Retinal pigment epithelial cell (primary cell): Measurements from ENCODE around the gene CLNS1A.
A peak's percentile ranks its signal among the peaks of the same experiment; 100 is the strongest.

ENCODE experiments used
- DNase-seq: peaks from one replicate; pipeline ENCODE4 v3.0.0-alpha.2; 2010; ENCODE audit warnings: low read depth
- H3K4me3 ChIP-seq: 2 replicates; pipeline ENCODE4 v1.5.1; 2011; ENCODE audit warnings: mild to moderate bottlenecking, low read length, control low read depth, moderate library complexity
- TF ChIP-seq, protein P1 (sequence below): conservative IDR thresholded peaks from 2 replicates; pipeline ENCODE4 v1.5.1; 2011; ENCODE audit warnings: low read depth, low read length, control low read depth, inconsistent platforms

The CLNS1A gene, protein sequence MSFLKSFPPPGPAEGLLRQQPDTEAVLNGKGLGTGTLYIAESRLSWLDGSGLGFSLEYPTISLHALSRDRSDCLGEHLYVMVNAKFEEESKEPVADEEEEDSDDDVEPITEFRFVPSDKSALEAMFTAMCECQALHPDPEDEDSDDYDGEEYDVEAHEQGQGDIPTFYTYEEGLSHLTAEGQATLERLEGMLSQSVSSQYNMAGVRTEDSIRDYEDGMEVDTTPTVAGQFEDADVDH

DNA sequence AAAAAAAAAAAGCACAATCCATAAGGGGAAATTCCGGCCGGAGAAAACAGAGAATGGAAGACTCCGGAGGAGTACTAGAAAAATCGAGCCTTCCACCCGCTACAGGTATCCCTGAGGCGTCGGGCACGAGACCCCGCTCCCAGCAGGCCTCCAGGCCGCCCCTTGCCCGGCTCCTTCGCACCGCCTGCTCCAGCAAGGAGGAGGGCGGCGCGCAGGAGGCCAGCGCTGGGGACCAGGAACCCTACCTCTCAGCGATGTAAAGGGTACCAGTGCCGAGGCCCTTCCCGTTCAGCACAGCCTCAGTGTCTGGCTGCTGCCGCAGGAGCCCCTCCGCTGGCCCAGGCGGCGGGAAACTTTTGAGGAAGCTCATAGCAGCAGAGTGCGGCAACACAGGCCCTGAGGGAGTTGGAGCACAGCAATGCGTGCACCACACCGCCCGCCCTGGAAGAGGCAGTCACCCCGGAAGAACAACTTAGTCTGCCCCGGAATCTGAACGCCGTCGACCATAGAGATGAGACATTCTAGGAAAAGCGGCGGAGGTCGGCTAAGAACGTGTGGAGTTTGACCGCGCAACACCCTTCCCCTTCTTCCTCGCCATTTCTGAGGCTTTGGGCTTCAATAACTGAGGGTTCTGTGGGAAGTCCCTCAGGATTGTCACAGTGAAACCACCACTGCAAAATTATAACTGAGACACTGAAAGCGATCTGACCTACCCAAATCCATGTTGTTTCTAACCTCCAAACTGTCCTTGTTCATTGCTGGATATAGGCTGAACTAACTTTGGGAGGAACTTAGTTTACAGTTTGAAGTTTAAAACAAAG is at the start of gene CLNS1A:
CLNS1A (minus strand) TSS at position 450 of the 821 bp plus-strand sequence; CDS start at position 370, 80 bp downstream.
- TF ChIP-seq, protein P1, sequence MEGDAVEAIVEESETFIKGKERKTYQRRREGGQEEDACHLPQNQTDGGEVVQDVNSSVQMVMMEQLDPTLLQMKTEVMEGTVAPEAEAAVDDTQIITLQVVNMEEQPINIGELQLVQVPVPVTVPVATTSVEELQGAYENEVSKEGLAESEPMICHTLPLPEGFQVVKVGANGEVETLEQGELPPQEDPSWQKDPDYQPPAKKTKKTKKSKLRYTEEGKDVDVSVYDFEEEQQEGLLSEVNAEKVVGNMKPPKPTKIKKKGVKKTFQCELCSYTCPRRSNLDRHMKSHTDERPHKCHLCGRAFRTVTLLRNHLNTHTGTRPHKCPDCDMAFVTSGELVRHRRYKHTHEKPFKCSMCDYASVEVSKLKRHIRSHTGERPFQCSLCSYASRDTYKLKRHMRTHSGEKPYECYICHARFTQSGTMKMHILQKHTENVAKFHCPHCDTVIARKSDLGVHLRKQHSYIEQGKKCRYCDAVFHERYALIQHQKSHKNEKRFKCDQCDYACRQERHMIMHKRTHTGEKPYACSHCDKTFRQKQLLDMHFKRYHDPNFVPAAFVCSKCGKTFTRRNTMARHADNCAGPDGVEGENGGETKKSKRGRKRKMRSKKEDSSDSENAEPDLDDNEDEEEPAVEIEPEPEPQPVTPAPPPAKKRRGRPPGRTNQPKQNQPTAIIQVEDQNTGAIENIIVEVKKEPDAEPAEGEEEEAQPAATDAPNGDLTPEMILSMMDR, result no peak

DNA sequence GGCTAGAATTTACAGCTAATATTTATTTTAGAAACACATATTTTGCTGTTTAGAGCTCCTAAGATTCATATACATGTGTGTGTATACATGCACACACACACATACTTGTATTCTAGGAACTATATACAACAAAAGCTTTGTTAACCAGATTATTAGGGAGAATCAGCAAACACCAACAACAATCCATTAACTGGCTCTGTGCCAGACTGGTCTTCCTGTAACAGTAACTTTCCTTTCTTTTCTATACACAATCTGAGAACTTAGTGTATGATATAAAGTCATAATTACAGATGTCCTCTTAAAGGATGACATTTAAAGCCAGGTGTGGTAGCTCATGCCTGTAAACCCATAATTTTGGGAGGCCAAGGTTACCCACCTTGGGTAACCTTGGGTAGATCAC is 49.5 kb upstream of the CLNS1A start:
- H3K4me3 ChIP-seq, result no peak overlapping the region
- no peak for DNase-seq
- TF ChIP-seq, protein P1, result no peak

More for the DNA sequence above, at the start of gene CLNS1A:
- DNase-seq, result peak; percentile 67
- peak within 1 kb of the TSS; percentile 92 for H3K4me3 ChIP-seq

DNA sequence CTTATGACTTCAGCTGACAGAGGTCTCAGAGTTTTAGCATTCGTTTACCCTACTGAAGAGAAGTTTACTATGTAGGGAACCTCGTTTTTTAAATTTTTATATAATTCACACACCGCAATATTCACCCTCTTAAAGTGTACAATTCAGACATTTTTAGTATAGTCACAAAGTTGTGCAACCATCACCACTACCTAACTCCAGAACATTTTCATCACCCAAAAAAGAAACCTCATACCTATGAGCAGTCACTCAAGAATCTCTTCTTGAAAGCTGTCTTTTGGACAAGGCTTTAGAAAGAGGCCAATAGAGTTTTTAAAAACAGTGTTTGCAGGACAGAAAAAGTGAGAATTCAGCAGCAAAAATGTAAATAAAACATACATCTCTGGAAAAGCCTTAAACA is 39.5 kb upstream of the CLNS1A start:
- TF ChIP-seq, protein P1, result no peak
- no peak for DNase-seq

DNA sequence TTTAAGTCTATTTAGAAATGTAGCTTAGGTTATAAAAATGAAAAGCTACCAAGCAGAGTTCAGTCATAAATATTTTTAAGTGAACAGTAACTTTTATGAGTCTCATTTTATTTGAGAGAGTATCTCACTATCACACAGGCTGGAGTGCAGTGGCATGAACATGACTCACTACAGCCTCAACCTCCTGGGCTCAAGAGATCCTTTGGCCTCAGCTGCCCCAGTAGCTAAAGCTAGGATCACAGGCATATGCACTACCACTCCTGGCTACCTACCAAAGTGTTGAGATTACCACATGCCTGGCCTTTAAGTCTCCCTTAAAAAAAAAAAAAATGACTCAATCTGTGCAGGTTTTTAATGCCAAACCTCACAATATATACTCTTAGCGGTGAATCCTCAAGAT is 34.7 kb upstream of the CLNS1A start:
- TF ChIP-seq, protein P1, result no peak
- peak; percentile 94 for DNase-seq
- H3K4me3 ChIP-seq, result no peak overlapping the region

More for the DNA sequence above, 39.5 kb upstream of the CLNS1A start:
- no peak overlapping the region for H3K4me3 ChIP-seq

DNA sequence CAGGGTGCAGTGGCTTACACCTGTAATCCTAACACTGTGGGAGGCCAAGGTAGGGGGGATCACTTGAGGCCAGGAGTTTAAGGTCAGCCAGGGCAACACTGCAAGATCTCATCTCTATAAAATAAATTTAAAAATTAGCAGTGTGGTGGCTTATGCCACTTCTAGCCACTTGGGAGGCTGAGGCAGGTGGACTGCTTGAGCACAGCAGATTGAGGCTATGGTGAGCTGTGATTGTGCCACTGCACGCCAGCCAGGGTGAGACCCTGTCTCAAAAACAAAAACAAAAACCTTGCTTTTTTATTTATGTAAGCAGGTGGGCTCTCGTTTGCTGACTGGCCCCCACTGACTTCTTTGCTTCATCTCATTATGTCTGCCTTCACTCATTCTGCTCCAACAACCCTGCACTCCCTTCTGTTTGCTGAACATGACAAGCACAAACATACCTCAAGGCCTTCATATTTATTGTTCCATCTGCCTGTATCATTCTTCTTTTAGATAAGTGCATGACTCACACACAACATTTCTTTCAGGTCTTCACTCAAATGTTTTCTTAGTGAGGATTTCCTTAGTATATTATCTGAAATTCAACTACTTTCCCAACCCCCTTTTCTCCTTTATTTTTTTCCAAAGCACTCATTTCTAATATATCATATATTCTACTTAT is 32.4 kb upstream of the CLNS1A start:
- DNase-seq, result no peak
- no peak overlapping the region for H3K4me3 ChIP-seq
- TF ChIP-seq, protein P1, result no peak

DNA sequence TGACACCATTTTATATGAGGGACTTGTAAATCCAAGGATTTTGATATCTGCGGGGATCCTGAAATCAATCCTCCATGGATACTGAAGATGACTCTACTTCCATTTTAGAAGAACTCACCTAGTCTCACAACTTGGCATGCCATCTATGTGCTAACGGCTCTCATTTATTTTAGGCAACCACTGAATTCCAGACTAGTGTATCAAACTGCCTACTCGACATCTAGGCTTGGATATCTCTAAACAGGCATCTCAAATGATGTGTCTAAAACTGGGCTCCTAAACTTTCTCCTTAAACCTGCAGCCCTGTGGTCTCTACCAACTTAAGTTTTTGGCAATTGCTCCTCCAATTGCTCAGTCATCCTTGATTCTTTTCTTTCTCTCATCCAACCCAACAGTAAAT is 31.2 kb upstream of the CLNS1A start:
- TF ChIP-seq, protein P1, result no peak
- DNase-seq, result no peak
- H3K4me3 ChIP-seq, result no peak overlapping the region
